Left lung (tissue), 10 donors: ENCODE data around the gene SOWAHD. TPM values are rescaled to one million over a fixed set of nuclear protein-coding genes. Genes with fewer than 3 reads are reported as not detected.
A peak's percentile ranks its signal among the peaks of the same experiment; 100 is the strongest.

Experiments used
- ATAC-seq: fragments of 200-7000 bp; cut with Tn5 transposase; one replicate; pipeline ENCODE4 v1.9.1; 2020; ENCODE audit warnings: moderate library complexity
- DNase-seq, 4 donors: peaks; one replicate each; pipeline ENCODE4 v3.0.0-alpha.2; 2013 to 2020
- H3K27ac ChIP-seq, 2 donors: fragments of 200-600 bp; sonication (generic) in 1 of 2; one replicate each; pipeline versions ENCODE4 v1.5.0 to v1.8.0; 2020 to 2021
- H3K27me3 ChIP-seq, 2 donors: fragments of 200-600 bp; sonication (generic) in 1 of 2; one replicate each; pipeline versions ENCODE4 v1.5.0 to v1.8.0; 2020 to 2021
- H3K36me3 ChIP-seq, 2 donors: fragments of 200-600 bp; sonication (generic) in 1 of 2; one replicate each; pipeline versions ENCODE4 v1.5.0 to v1.8.0; 2020 to 2021
- H3K4me1 ChIP-seq, 2 donors: fragments of 200-600 bp; one replicate each; pipeline ENCODE4 v1.8.0; 2021
- H3K4me3 ChIP-seq, 2 donors: fragments of 200-600 bp; sonication (generic) in 1 of 2; one replicate each; pipeline versions ENCODE4 v1.5.0 to v1.8.0; 2020 to 2021; ENCODE audit warnings: mild to moderate bottlenecking in 1 of 2
- H3K9me3 ChIP-seq, 2 donors: fragments of 200-600 bp; sonication (generic) in 1 of 2; one replicate each; pipeline versions ENCODE4 v1.5.0 to v1.8.0; 2020 to 2021
- intact Hi-C, 2 donors: fragments of 100-400 bp; cut with DNase I; formaldehyde crosslinking; loops; one replicate each; pipeline versions ENCODE4 v1.11.2 to v1.14.2; 2022
- polyA plus RNA-seq, 6 donors: library from polyadenylated mRNA; unstranded; fragments of 120-200 nt; gene quantifications; one replicate each; pipeline ENCODE4 v1.2.1, GENCODE V29; 2013; ENCODE audit not compliant: insufficient read length in 6 of 6
- total RNA-seq, 2 donors: library from RNA; stranded (reverse); fragmentation: NEBNext Ultra II Directional; extraction: Animal tissue kit (Norgen Biotek cat#: 25700); gene quantifications; one replicate each; pipeline ENCODE4 v1.2.1, GENCODE V29; 2021
- TF ChIP-seq, protein P1 (sequence below), 2 donors: fragments of 200-600 bp; sonication (generic) in 1 of 2; IDR thresholded peaks; one replicate each; pipeline versions ENCODE4 v1.5.0 to v1.8.0; 2021; ENCODE audit warnings: antibody characterized with exemption in 2 of 2
- donor health status: DM: no; HTN: yes; CAD: no.
- donor health status: DM: no; HTN: no; CAD: no.

Gene SOWAHD
- total and polyA plus RNA-seq, 8 donors, result 0.34 to 4.2 (median 0.64) TPM

DNA sequence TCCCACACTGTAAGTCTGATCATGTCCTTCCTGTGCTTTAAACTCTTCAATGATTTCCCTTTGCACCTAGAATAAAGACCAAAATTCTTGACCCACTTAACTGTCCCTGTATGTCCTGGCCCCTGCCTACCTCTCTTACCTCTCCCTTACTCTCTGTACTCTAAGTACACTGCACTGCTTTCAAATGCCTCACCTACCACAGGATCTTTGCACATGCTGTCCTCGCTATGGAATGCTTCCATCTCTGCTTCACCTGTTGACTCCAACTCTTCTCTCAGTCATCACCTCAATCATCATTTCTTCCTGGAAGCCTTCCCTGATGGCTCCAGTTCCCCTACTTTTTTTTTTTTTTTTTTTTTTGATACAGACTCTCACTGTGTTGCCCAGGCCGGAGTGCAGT, 36.5 kb upstream of the SOWAHD start:
- DNase-seq (no peak), ATAC-seq (no peak)
- Histone ChIP-seq H3K9me3 (no peaks in the 10 kb centered on the region), H3K4me3 (no peak overlapping the region), H3K36me3 (no peaks in the 10 kb centered on the region), H3K27me3 (no peaks in the 10 kb centered on the region), H3K27ac (no peak overlapping the region), H3K4me1 (no peaks in the 10 kb centered on the region)
- TF ChIP-seq, protein P1, sequence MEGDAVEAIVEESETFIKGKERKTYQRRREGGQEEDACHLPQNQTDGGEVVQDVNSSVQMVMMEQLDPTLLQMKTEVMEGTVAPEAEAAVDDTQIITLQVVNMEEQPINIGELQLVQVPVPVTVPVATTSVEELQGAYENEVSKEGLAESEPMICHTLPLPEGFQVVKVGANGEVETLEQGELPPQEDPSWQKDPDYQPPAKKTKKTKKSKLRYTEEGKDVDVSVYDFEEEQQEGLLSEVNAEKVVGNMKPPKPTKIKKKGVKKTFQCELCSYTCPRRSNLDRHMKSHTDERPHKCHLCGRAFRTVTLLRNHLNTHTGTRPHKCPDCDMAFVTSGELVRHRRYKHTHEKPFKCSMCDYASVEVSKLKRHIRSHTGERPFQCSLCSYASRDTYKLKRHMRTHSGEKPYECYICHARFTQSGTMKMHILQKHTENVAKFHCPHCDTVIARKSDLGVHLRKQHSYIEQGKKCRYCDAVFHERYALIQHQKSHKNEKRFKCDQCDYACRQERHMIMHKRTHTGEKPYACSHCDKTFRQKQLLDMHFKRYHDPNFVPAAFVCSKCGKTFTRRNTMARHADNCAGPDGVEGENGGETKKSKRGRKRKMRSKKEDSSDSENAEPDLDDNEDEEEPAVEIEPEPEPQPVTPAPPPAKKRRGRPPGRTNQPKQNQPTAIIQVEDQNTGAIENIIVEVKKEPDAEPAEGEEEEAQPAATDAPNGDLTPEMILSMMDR (IDR thresholded peaks at IDR 0.05), result no peak
- intact Hi-C loops, result no loop called here

DNA sequence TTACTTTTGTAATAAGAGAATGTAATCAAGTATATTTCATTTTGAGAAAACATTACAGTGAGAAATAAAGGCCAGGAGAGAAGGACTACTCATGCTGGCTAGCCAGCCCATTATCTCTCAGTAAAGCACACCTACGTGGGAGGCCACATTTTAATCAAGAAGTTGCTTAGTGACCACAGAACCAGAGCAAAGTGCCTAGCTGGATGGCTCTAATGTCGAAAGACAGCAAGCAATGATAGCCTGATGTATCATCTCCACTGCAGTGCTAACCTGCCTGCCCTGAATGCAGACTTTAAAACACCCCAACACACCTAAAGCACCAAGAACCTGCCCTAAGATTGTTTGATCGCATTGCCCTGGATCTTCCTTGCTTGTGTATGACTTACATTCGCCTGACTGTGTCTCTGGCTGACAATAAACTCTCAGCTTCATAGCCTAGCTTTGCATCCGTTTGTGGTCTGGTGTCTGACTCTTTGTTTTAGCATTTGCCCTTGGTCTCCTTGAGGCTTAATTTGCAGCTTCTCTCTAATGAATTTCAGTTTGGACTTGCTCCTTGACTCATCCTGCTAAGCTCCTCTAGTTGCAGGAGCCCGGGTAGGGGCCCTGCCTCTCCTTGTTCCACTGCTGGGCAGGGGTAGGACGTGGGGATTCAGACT, 31.4 kb upstream of the SOWAHD start:
- H3K4me1 ChIP-seq, result no peaks in the 10 kb centered on the region
- no peaks in the 10 kb centered on the region for H3K36me3 ChIP-seq
- H3K27me3 ChIP-seq, result no peaks in the 10 kb centered on the region
- no peak overlapping the region for H3K27ac ChIP-seq
- no peak for ATAC-seq
- no peaks in the 10 kb centered on the region for H3K9me3 ChIP-seq
- DNase-seq, result no peak
- no peak overlapping the region for H3K4me3 ChIP-seq
- TF ChIP-seq, protein P1 (IDR thresholded peaks at IDR 0.05), result no peak
- intact Hi-C loops, result no loop called here

DNA sequence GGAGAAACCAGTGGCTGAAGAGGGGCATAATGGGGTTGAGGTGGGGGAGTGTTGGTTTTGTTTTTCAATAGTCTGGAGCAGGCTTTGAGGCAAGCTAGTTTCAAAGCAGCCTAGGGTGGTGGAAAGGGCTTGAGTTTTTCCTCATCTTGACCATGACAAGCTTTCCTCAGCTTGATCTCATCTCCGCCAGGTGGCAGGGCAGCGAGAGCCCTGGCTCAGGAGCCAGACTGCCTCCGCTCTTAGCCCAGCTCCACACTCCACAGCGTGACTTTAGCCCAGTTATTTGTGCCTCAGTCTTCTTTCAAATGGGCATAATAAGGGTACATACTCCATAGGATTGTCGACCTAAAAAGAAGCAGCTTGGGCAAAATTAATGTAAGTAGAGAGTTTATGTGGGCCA, 29.9 kb upstream of the SOWAHD start:
- no peak for DNase-seq
- ATAC-seq, result no peak
- no peak overlapping the region for H3K4me3 ChIP-seq
- TF ChIP-seq, protein P1 (IDR thresholded peaks at IDR 0.05), result no peak
- H3K27me3 ChIP-seq, result no peaks in the 10 kb centered on the region
- intact Hi-C loops, result no loop called here
- H3K27ac ChIP-seq, result no peak overlapping the region
- H3K4me1 ChIP-seq, result no peaks in the 10 kb centered on the region
- H3K9me3 ChIP-seq, result no peaks in the 10 kb centered on the region
- no peaks in the 10 kb centered on the region for H3K36me3 ChIP-seq

DNA sequence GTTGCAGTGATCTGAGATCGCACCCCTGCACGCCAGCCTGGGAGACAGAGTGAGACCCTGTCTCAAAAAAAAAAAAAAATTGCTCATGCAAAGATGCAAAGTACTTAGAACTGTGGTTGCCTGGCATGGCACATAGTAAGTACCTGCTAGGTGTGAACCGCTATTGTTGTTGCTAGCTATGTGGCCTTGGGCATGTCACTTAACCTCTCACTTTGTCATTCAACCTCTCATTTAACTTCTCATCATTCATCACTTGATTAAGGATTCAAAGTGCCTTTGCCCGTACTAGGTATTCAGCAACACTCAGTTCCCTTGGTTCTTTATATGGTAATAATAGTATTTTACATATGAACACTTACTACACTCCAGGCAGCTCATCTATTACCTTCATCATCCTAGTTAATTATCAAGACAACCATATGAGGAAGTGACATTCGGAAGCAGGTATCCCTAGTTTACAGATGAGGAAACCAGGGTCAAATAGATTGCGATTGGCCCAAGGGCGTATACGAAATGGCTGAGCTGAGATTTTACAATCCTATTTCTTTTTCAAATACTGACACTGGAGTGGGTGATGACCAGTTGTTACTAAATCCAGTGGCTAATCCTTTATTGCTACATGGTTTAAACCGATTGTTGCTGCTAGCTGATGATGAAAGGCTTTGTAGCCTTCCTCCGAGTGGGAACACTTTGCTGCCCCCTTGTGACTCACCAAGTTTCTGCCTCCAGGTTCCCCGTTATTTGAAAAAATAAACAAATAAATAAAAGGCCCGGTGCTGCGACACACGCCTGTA, 28.8 kb upstream of the SOWAHD start:
- ATAC-seq (peak; percentile 71), DNase-seq (peak in 3 of 4 donors; percentile 22 to 58 (median 43))
- no peak overlapping the region for H3K4me3 ChIP-seq
- H3K27ac ChIP-seq, result no peak overlapping the region
- H3K9me3 ChIP-seq, result no peaks in the 10 kb centered on the region
- H3K4me1 ChIP-seq, result peaks cover 0 to 1% of the 10 kb centered on the region in 2 donors
- H3K36me3 ChIP-seq, result no peaks in the 10 kb centered on the region
- TF ChIP-seq, protein P1 (IDR thresholded peaks at IDR 0.05), result peak; percentile 47 to 54
- no peaks in the 10 kb centered on the region for H3K27me3 ChIP-seq
- intact Hi-C loops, result no loop called here

DNA sequence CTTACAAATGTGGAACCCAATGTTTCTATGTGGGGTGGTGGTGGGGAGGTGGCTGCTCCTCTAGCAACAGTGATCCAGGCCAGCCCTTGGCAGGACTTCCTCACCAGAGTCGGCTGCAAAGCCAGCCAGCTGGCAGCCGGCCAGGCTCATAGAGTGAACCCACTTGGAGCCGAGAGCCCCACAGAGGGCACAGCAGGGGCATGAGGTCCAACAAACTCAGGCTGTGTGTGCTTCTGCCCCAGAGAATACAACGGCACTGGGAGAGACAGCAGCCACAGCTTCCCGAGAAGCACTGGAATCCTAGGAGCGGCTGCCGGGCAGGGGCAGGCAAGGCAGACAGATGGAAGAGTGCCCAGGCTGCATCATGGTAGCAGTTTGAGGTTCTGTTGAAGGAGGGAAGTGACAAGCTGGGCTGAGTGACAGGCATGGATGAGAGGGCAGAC, 23.5 kb upstream of the SOWAHD start:
- ATAC-seq (peak; percentile 49), DNase-seq (peak in 2 of 4 donors; percentile 47 to 82)
- Histone ChIP-seq H3K27me3 (no peaks in the 10 kb centered on the region), H3K4me1 (peaks cover 0 to 8% of the 10 kb centered on the region in 2 donors), H3K36me3 (no peaks in the 10 kb centered on the region), H3K27ac (no peak overlapping the region), H3K9me3 (no peaks in the 10 kb centered on the region), H3K4me3 (no peak overlapping the region)
- TF ChIP-seq, protein P1 (IDR thresholded peaks at IDR 0.05), result no peak
- intact Hi-C loops, result no loop called here
